NCI-H1436 (cell line): ENCODE results near the gene DAB1.

Experiments used
- DNase-seq: peaks from one replicate; lab custom pipeline; 2025; lab: John Stamatoyannopoulos, UW

The DAB1 gene

GRCh38 chr1:57423656-57424211 lies at the start of gene DAB1:
Gene DAB1, minus strand, starts transcription at chr1:57424060. Its CDS starts 133,030 bp downstream, at chr1:57291030.
- no peak for DNase-seq

DNA sequence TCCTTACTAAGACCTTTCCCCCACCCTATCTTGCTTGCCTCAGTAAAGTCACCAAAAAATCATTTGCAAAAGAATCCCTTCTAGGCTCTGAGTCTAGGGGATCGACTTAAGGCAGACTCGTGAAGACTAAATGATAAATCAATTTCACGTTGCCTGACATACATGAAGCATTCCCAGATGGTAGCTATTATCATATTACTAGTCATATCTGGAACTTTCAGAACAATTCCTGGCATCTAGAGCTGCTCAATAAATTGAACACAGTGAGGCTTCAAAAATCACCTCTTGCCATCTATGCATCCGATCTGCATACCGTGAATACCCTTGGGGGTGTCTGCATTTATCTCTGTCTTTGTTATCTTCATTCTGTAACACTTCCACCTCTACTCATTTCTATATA lies 49.6 kb upstream of the DAB1 start:
- no peak for DNase-seq

GRCh38 chr1:57471995-57472394 lies 48.1 kb upstream of the DAB1 start:
- DNase-seq = no peak

DNA sequence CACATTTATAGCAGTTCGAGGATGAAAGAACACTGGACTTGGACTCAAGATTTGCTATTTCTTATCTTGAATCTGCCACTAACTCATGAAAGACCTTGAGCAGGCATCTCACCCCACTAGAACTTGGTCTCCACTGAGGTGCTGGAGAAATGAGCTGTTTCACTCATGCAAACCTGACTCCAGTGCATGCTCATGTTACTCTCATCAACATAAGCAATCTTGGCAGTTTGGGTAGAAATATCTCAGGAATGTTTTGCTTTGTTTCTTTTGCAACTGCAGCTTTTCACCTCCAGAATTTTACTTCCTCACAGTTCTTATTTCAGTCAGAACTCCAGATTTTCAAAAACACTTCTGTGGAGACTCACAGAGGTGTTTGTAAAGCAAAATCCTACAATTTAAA lies 46.2 kb upstream of the DAB1 start:
- no peak for DNase-seq

GRCh38 chr1:57468641-57469523 lies 45.0 kb upstream of the DAB1 start:
- no peak for DNase-seq

DNA sequence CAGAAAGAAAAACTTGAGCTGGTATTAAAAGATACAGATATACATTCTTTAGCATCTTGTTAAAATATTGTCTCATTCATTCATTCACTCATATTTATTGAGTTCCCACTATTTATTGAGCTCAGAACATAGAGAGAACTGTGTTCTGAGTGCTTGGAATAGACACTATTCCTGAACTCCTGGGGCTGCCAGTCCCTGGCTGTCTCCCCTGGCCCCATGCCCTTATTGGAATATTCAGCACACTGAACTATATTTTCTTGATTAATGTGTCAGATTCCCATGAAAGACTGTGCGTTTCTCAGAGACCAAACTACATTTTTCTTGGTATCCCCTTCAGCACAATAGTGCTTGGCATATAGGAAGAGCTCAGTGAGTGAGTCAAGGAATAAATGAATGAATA lies 44.0 kb upstream of the DAB1 start:
- DNase-seq = no peak

GRCh38 chr1:57464756-57465155 lies 40.9 kb upstream of the DAB1 start:
- no peak for DNase-seq

DNA sequence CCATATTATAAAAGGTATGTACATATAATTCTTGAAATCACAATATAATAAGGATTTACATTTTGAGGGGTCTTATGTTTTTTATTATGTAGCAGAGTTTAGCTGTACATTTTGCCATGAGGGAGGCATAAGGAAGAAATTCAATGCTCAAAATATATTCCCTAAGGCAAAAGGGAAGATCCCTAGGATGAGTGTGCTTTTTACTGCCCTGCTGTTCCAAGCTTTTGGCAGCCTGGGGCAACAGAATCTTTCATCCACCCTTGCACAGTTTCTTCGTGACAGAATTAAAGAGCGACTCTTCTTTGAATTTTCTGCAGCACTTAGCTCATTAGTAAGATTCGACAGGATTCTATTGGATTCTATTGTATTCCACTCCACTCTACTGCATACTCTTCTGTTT lies 39.5 kb upstream of the DAB1 start:
- no peak for DNase-seq

- DNase-seq = no peak
These were observed 37.5 kb upstream of the DAB1 start for GRCh38 chr1:57461405-57461804.

GRCh38 chr1:57451516-57451915 lies 27.7 kb upstream of the DAB1 start:
- no peak for DNase-seq

DNA sequence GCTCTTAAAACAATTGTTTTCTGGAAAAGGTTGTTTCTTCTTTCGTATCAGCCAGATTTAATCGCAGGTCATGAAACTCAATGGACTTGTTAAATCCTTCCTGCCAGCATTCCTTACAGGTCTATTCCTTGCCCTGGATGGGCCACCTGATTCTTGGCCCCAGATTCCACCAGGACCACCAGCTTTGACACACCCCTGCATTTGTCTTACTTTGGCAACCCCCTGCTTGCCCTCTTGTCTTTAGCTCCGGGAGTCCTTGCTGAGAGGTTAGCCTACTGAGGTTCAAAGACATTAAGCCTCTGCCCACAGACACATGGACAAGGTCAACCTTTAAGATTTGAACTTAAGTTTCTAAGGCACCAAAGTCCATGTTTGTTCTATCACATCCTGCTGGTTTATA lies 27.1 kb upstream of the DAB1 start:
- no peak for DNase-seq

- no peak for DNase-seq
These were observed 23.7 kb upstream of the DAB1 start for GRCh38 chr1:57447551-57447950.

DNA sequence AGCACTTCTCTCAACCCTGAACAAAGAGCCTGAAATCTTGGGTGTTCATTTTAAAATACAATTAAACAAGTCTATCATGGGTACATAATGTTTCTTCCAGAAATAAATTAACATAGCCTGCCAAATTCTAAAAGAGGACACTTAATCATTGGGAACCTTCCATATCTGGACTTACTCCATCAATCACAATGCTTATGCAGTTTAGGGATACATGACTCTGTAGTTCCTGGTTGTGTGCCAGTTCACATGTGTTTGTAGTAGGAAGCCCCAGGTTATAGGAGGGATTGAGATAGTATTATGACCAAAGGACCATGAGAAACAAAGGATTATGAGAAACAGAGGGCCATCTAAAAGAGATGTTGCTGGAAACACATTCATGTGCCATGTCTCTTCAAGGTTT lies 19.1 kb upstream of the DAB1 start:
- no peak for DNase-seq

DNA sequence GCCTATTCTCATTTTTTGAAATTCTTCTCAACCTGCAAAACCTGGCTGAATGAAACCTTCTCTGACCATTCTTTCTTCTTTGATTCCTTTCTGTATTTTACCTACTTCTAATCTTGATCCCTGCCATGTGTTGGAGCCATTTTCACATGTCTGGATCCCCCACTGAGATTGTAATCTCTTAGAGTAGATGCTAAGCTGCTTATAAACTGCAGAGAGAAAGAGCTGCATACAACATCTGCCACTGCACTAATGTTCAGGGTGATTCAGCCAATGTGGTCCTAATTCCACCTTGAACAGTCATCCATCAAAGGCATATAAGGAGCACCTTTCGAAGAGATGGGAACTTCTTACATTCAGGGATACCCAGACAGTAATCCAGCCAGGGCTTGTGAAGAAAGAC lies 16.2 kb upstream of the DAB1 start:
- DNase-seq = no peak

- DNase-seq = no peak
These were observed 7.5 kb upstream of the DAB1 start for GRCh38 chr1:57431400-57431799.

- DNase-seq = peak; percentile 47
These were observed 569 bp upstream of the DAB1 start for GRCh38 chr1:57424231-57425027.

GRCh38 chr1:57423135-57423655 lies 665 bp downstream of the DAB1 start:
- DNase-seq = no peak

- no peak for DNase-seq
These were observed 1.4 kb downstream of the DAB1 start for GRCh38 chr1:57422271-57423134.

DNA sequence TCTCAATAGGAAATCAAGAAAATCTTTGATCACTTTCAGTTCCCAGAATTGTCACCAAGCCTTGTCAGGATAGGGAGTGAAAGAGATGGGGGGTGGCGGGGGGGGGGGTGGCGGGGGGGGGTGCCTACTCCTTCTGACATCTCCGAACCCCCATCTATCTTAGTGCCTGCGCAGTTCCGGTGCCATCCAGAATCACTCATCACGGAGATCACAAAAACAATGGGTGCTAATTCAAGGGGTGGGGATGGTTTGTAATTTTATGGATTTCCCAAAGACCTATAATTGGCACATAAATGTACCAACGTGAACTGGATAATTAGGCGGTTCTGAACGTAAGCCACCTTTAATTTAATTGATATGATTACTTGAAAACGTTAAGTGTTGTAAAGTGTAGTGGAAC lies 2.1 kb downstream of the DAB1 start:
- no peak for DNase-seq

DNA sequence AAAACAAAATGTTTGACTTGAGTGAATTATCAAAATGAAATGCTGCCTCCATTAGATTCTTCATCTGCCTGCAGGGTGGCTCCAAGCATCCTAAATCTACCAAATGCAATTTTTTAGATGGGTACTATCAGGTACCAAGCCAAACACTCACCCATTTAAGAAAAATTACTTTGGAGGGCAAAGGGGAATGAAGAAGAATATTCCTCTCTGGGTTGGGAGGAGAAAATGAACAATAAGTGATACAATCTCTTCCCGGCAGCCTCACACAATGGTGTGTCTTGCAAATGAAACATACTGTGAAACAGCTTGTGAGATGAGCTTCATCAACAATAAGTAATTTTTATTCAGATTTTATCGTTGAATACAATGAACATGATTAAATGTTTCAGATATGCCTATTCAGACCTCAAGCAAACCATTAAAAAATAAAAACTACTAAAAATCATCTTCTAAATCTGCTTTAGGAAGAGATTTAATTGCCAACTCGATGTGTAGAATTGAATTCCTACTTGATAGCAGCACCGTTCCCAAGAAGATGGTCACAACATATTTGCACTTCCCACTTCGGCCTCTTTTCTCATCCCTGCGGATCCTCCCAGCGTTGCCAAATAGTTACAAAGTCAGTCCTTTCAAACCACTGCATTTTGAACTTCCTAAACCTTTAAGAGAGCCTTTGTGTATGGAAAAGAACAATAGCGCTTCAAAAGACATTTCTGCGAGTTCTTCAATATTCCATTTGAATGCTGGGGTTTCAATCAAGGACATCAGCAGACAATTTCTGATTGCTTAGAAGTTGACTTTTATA lies 2.7 kb downstream of the DAB1 start:
- no peak for DNase-seq

- DNase-seq = no peak
These were observed 4.9 kb downstream of the DAB1 start for GRCh38 chr1:57418971-57419370.
